ENCODE data around the gene SIL1.

DNA sequence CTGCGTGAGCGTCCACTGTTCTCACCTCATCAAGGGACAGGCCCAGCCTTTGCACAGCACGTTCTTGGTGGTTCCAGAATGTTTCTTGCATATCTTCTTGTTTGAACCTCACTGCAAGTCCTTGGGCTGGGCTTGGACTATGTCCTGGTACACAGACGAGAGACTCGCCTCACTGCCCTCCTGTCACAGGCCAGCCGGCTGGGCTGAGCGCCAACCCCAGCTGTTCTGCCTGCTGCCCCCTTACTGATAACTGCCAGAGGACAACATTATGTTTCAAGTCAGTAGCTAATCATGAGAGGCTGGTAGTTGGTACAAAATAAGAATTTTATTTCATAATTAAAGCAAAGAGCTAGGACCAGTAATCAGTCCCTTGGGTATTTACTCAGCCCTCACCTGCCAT is 270.2 kb downstream of the SIL1 start:
- no peak for TF ChIP-seq MAZ (IDR thresholded peaks at IDR 0.05; ENCODE audit: borderline replicate concordance, low read depth, low read length)
- no peak for TF ChIP-seq MAZ (CRISPR knock-in tag; IDR thresholded peaks at IDR 0.05; ENCODE audit: low read depth)
- TF ChIP-seq ZNF549 (CRISPR knock-in tag; IDR thresholded peaks at IDR 0.05), result no peak
- TF ChIP-seq, protein P1, sequence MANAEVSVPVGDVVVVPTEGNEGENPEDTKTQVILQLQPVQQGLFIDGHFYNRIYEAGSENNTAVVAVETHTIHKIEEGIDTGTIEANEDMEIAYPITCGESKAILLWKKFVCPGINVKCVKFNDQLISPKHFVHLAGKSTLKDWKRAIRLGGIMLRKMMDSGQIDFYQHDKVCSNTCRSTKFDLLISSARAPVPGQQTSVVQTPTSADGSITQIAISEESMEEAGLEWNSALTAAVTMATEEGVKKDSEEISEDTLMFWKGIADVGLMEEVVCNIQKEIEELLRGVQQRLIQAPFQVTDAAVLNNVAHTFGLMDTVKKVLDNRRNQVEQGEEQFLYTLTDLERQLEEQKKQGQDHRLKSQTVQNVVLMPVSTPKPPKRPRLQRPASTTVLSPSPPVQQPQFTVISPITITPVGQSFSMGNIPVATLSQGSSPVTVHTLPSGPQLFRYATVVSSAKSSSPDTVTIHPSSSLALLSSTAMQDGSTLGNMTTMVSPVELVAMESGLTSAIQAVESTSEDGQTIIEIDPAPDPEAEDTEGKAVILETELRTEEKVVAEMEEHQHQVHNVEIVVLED (CRISPR knock-in tag; IDR thresholded peaks at IDR 0.05; ENCODE audit: borderline replicate concordance), result no peak
- TF ChIP-seq, protein P2, sequence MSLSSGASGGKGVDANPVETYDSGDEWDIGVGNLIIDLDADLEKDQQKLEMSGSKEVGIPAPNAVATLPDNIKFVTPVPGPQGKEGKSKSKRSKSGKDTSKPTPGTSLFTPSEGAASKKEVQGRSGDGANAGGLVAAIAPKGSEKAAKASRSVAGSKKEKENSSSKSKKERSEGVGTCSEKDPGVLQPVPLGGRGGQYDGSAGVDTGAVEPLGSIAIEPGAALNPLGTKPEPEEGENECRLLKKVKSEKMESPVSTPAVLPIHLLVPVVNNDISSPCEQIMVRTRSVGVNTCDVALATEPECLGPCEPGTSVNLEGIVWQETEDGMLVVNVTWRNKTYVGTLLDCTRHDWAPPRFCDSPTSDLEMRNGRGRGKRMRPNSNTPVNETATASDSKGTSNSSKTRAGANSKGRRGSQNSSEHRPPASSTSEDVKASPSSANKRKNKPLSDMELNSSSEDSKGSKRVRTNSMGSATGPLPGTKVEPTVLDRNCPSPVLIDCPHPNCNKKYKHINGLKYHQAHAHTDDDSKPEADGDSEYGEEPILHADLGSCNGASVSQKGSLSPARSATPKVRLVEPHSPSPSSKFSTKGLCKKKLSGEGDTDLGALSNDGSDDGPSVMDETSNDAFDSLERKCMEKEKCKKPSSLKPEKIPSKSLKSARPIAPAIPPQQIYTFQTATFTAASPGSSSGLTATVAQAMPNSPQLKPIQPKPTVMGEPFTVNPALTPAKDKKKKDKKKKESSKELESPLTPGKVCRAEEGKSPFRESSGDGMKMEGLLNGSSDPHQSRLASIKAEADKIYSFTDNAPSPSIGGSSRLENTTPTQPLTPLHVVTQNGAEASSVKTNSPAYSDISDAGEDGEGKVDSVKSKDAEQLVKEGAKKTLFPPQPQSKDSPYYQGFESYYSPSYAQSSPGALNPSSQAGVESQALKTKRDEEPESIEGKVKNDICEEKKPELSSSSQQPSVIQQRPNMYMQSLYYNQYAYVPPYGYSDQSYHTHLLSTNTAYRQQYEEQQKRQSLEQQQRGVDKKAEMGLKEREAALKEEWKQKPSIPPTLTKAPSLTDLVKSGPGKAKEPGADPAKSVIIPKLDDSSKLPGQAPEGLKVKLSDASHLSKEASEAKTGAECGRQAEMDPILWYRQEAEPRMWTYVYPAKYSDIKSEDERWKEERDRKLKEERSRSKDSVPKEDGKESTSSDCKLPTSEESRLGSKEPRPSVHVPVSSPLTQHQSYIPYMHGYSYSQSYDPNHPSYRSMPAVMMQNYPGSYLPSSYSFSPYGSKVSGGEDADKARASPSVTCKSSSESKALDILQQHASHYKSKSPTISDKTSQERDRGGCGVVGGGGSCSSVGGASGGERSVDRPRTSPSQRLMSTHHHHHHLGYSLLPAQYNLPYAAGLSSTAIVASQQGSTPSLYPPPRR (CRISPR knock-in tag; IDR thresholded peaks at IDR 0.05; ENCODE audit: borderline replicate concordance), result no peak
- no peak for TF ChIP-seq SIX4 (CRISPR knock-in tag; IDR thresholded peaks at IDR 0.05)
